ENCODE results near the gene SH3BGRL3.
"Not testable (repeated sequence)": the region's sequence is repeated elsewhere in the genome, so short reads cannot be mapped to it uniquely, and the experiment has no call there.

SH3BGRL3 gene

DNA sequence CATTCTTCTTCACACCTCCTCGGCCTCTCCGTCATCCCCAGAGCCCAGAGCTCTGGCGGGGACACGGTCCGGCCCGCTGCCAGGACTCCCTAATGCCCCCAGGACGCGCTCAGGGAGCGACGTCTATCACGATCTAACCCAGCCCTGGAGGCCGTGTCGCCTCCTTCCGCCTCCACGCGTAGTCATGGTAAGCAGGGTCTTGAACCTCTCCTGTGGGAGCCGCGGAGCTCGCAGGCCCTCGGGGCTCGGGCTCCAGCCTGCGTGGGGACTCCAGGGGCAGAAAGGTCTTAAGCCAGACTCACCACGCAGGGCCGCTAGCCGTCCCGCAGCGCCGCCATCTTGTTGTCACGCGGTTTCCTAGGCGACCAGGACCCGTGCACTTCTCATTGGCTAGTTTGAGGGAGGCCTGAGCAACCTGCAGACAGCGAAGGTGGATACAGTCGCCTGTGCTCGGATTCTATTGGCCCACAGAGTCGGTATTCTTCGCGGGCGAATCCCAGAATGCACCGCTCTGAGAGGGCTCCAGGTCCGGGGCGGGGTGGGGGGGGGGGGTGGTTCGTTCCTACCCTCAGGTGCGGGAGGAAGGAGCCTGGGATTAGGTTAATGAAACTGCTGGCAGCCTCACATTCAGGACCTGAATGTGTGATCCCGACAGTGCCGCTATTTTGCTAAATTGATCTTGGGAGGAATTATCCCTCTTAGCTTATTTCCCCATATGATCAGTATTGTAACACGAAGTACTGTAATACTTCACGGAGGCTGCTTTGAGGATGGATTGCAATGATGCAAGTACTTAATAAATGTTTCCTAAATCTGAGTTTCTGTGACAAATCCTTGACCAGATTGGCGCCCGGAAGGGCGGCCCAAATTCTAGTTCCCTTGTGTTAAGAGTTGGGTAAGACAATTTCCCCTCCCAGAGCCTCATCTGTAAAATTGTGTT is 26.7 kb downstream of the SH3BGRL3 start, which contains the start of gene UBXN11:
UBXN11 (minus strand) TSS at position 347 of the 940 bp plus-strand sequence. CDS start 3,753 bp downstream, outside the sequence.
- Histone ChIP-seq H3K9me3 (ENCODE audit: insufficient read depth, low read depth, low read length) (no peaks in the 10 kb centered on the region), H3K27ac (ENCODE audit: low read depth, low read length) (peak within 1 kb of the TSS; percentile 62), H3K4me1 (ENCODE audit: insufficient read depth, low read length) (peaks cover 10% of the 10 kb centered on the region), H3K4me3 (ENCODE audit: low read length) (peak within 1 kb of the TSS; percentile 94), H3K27me3 (ENCODE audit: insufficient read depth, low read length) (no peaks in the 10 kb centered on the region), H3K9ac (ENCODE audit: low read depth, low read length) (peak within 1 kb of the TSS; percentile 83), H3K36me3 (ENCODE audit: insufficient read depth, low read length) (no peaks in the 10 kb centered on the region)
- WGBS: 3% methylated on average over 47 of the region's 51 CpGs

DNA sequence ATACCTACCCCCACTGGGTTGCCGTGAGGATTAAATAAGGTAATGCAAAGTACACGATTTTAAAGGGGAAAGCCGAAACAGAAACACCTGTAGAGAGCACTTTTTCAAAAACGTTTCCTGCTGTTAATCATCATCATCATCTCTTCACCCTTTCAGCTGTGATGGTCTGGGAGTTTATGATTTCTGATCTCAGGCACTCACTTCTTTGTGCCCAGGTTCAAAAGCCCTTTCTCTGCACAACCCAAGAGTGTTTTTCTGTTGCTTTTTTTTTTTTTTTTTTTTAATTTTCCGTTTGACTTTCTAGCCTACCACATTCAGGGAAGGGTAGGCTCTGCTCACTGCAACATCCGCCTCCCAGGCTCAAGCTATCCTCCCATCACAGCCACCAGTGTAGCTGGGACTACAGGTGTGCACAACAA is 27.5 kb downstream of the SH3BGRL3 start:
- H3K4me3 ChIP-seq (ENCODE audit: low read length): peak overlapping the region; percentile 63
- H3K4me1 ChIP-seq (ENCODE audit: insufficient read depth, low read length): peaks cover 10% of the 10 kb centered on the region
- no peak overlapping the region for H3K27ac ChIP-seq (ENCODE audit: low read depth, low read length)
- no peaks in the 10 kb centered on the region for H3K9me3 ChIP-seq (ENCODE audit: insufficient read depth, low read depth, low read length)
- peak overlapping the region; percentile 83; the same call in 1 of the 2 replicates for H3K9ac ChIP-seq (ENCODE audit: low read depth, low read length)
- whole genome bisulfite sequencing: 65% methylated on average over 3 of the region's 6 CpGs
- no peaks in the 10 kb centered on the region for H3K27me3 ChIP-seq (ENCODE audit: insufficient read depth, low read length)
- H3K36me3 ChIP-seq (ENCODE audit: insufficient read depth, low read length): no peaks in the 10 kb centered on the region

DNA sequence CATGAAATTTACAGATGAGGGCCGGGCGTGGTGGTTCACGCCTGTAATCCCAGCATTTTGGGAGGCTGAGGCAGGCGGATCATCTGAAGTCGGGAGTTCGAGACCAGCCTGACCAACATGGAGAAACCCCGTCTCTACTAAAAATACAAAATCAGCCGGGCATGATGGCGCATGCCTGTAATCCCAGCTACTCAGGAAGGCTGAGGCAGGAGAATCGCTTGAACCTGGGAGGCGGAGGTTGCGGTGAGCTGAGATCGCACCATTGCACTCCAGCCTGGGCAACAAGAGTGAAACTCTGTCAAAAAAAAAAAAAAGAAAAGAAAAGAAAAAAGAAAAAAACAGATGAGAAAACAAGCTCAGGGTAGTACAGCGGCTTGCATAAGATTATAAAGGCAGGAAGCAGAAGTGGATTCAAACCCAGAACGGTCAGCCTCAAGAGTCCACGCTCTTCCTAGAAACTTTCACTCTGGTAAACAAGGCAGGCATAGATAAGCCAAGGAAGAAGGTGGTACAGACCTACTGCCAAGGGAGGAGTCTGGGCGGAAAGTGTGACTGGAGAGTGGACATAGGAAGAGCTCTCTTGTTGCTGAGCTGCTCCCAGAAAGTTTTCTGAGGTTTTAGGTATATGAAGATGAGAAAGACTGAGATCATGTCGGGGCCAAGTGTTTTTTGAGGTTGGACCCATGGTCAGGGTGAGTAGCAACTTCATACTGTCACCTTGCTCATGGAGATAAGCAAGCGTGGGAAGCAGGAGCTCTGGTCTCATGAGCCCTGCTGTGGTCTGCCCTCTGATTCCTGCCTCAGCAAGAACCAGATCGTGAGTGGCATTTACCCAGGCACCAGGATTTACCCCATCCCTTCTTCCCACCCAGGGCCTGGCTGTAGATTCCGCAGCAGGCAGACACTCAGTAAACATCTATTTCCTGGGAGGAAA is 28.3 kb downstream of the SH3BGRL3 start:
- H3K9ac ChIP-seq (ENCODE audit: low read depth, low read length); H3K36me3 ChIP-seq (ENCODE audit: insufficient read depth, low read length); H3K27me3 ChIP-seq (ENCODE audit: insufficient read depth, low read length); H3K4me3 ChIP-seq (ENCODE audit: low read length); H3K9me3 ChIP-seq (ENCODE audit: insufficient read depth, low read depth, low read length); H3K27ac ChIP-seq (ENCODE audit: low read depth, low read length): not testable (repeated sequence)
- H3K4me1 ChIP-seq (ENCODE audit: insufficient read depth, low read length): peaks cover 10% of the 10 kb centered on the region
- WGBS: 90% methylated on average over 21 of the region's 21 CpGs

DNA sequence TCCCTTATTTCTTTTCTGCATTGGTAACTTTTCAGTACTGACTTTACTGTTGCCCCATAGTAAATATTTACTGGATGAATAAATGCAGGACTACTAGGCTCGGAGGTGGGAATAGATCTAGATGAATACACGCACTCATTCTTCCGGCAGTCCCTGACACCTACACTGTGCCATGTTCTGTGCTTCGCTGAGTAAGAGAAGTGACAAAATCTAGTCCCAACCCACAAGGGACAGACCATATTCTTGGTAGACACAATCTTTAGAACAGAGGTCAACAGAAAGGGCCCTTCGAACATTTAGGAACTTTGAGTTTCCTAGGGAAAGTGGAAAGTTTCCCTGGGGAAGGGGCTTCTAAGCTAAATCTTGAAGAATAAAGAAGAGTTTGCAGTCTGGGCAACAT is 34.6 kb downstream of the SH3BGRL3 start:
- Histone ChIP-seq H3K4me3 (ENCODE audit: low read length) (no peak overlapping the region), H3K27me3 (ENCODE audit: insufficient read depth, low read length) (no peaks in the 10 kb centered on the region), H3K36me3 (ENCODE audit: insufficient read depth, low read length) (no peaks in the 10 kb centered on the region), H3K9me3 (ENCODE audit: insufficient read depth, low read depth, low read length) (no peaks in the 10 kb centered on the region), H3K9ac (ENCODE audit: low read depth, low read length) (no peak overlapping the region), H3K4me1 (ENCODE audit: insufficient read depth, low read length) (peaks cover 11% of the 10 kb centered on the region), H3K27ac (ENCODE audit: low read depth, low read length) (no peak overlapping the region)
- WGBS: 97% methylated on average over 5 of the region's 5 CpGs

DNA sequence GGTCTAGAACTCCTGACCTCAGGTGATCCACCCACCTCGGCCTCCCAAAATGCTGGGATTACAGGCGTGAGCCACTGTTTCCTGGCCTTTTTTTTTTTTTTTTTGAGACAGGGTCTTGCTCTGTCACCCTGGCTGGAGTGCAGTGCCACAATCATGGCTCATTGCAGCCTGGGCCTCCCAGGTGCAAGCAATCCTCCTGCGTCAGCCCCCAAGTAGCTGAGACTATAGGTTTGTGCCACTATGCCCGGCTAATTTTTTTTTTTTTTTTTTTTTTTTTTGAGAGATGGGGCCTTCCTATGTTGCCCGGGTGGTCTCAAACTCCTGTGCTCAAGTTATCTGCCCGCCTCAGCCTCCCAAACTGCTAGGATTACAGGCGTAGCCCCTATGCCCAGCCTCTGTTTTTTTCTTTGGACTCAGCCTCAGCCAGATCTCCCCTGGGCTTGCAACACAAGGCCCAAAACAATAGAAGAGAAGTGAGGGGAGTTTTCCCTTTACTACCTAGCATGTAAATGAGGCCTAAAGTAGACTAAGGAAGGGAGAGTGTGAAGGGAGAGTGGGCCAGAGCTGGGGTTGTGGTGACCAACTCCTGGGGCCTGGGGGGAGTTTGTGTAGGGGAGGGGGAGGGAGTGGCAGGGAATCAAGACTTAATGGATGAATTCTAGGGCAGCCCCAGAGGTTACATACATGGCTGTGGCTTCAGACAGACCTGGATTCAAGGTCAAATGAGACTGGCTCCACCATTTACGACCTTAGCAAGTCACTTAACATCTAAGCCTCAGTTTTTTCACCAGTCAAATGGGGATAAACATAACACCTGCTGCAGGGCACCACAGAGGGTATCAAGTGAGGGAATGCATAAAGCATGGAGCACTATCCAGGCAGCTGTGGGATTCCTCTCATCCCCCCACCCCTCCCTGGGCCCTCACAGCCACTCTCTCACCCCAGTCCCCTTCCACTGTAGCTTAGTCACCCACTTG is 36.3 kb downstream of the SH3BGRL3 start:
- Histone ChIP-seq H3K4me3 (ENCODE audit: low read length) (no peak overlapping the region), H3K27me3 (ENCODE audit: insufficient read depth, low read length) (no peaks in the 10 kb centered on the region), H3K4me1 (ENCODE audit: insufficient read depth, low read length) (peaks cover 11% of the 10 kb centered on the region), H3K27ac (ENCODE audit: low read depth, low read length) (no peak overlapping the region), H3K9ac (ENCODE audit: low read depth, low read length) (peak overlapping the region; percentile 44; the same call in 1 of the 2 replicates), H3K9me3 (ENCODE audit: insufficient read depth, low read depth, low read length) (no peaks in the 10 kb centered on the region), H3K36me3 (ENCODE audit: insufficient read depth, low read length) (no peaks in the 10 kb centered on the region)
- 75% methylated on average over 8 of the region's 8 CpGs for WGBS

DNA sequence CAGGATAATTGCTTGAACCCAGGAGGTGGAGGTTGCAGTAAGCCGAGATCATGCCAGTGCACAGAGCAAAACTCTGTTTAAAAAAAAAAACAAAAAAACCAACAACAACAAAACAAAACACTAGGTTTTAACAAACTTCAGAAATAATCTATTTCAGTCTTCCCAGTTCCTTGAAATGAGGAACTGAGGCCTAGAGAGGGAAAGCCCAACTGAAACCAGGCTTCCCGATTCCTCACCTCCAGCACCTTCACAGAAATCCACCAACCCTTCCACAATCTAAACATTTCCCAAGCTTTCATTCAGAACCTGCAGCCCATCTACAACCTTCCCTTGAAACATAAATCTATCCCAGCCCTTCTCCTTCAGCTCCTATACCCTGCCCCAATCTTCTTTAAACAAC is 37.3 kb downstream of the SH3BGRL3 start:
- H3K27me3 ChIP-seq (ENCODE audit: insufficient read depth, low read length): no peaks in the 10 kb centered on the region
- peaks cover 11% of the 10 kb centered on the region for H3K4me1 ChIP-seq (ENCODE audit: insufficient read depth, low read length)
- peaks cover 1% of the 10 kb centered on the region; the same call in 1 of the 2 replicates for H3K36me3 ChIP-seq (ENCODE audit: insufficient read depth, low read length)
- H3K9me3 ChIP-seq (ENCODE audit: insufficient read depth, low read depth, low read length): no peaks in the 10 kb centered on the region
- 94% methylated on average over 2 of the region's 2 CpGs for WGBS
- H3K27ac ChIP-seq (ENCODE audit: low read depth, low read length): no peak overlapping the region
- H3K4me3 ChIP-seq (ENCODE audit: low read length): no peak overlapping the region
- no peak overlapping the region for H3K9ac ChIP-seq (ENCODE audit: low read depth, low read length)

DNA sequence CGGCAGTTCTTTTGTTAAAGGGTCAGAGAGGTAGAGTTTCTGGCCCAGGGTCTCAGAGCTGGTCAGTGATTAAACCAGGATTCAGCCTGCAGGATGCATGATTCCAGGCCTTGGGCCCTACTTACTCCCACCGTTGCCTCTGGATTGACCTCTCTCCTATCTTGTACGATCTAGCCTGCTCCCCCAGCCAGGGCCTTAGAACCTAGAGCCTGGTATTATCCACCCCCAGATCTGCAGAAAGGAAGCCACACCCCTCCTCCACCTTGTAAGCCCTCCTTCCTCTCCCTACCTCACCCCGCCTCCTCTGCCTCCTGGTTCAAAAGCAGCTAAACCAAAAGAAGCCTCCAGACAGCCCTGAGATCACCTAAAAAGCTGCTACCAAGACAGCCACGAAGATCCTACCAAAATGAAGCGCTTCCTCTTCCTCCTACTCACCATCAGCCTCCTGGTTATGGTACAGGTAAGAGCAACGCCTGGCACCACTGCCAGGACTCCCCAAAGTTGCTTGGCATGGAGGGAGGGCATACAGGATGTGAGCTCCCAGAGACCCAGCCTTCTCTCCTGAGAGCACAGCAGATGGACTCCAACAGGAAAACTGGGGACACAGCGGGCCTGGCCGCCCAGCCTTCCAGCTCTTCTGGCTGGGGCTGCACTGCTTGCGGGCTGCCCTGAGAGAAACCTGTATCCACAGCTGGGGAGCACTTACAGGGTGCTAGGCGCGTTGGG is 37.9 kb downstream of the SH3BGRL3 start, which contains the start of gene CD52:
CD52 (plus strand) TSS at position 347 of the 726 bp plus-strand sequence; CDS start at position 407, 60 bp downstream.
- peaks cover 11% of the 10 kb centered on the region for H3K4me1 ChIP-seq (ENCODE audit: insufficient read depth, low read length)
- H3K9me3 ChIP-seq (ENCODE audit: insufficient read depth, low read depth, low read length): no peaks in the 10 kb centered on the region
- H3K27ac ChIP-seq (ENCODE audit: low read depth, low read length): no peak within 1 kb of the TSS; the same call in 1 of the 2 replicates
- peaks cover 6% of the 10 kb centered on the region for H3K36me3 ChIP-seq (ENCODE audit: insufficient read depth, low read length)
- H3K9ac ChIP-seq (ENCODE audit: low read depth, low read length): no peak within 1 kb of the TSS
- no peak within 1 kb of the TSS for H3K4me3 ChIP-seq (ENCODE audit: low read length)
- 73% methylated on average over 12 of the region's 12 CpGs for WGBS
- no peaks in the 10 kb centered on the region for H3K27me3 ChIP-seq (ENCODE audit: insufficient read depth, low read length)

DNA sequence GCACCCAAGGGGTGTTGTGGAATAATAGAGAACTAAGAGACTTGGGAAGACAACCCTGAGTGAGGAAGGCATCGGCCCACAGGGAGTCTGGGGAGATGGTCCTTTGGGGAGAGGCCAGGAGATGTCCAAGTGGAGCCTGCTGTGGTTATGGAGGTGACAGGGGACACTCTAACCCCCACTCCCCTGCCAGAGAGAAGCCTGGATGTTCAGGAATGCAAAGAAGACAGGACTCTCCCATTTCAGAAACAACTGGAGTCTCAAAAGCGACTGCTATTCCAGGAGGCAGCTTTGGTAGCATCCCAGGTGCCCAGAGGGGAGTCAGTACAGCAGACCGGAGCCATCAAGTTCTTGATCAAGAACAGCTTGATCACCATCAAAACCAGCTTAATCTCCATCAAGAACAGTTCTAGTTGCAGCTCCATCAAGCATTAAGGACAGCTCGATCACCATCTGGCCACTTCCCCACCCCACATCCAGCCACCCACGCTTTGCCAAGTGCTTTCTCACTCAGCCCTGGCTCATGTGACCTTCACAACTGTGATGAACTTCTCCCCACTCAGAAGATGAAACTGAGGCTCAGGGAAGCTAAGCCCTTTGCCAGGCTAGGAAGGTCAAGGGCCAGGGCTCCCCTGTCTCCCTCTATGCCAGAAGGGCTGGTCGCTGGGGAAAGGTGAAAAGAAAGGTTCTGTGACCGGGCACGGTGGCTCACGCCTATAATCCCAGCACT is 38.6 kb downstream of the SH3BGRL3 start:
- WGBS: 94% methylated on average over 9 of the region's 9 CpGs
- peaks cover 11% of the 10 kb centered on the region for H3K4me1 ChIP-seq (ENCODE audit: insufficient read depth, low read length)

DNA sequence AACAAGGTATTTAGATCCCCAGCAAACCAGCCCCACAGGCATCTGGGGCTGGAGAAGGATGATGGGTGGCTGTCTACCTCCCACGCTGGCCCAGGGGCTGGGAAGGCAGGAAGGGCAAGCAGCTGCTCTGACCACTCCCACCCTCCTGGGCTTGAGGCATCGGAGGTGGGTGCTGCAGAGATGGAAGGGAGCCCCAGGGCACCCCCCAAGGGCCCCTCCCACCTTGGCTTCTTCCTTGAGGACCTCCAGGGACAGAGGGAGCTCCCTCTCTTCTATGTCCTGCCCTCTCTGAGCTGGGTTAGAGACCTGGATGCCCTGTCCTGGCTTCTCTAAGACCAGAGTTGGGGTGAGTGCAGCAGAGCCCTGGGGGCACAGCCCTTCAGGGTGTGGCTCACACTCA is 41.0 kb downstream of the SH3BGRL3 start:
- H3K4me3 ChIP-seq (ENCODE audit: low read length): no peak overlapping the region

More for the DNA sequence above, 38.6 kb downstream of the SH3BGRL3 start:
- no peak overlapping the region for H3K27ac ChIP-seq (ENCODE audit: low read depth, low read length)
- no peak overlapping the region for H3K9ac ChIP-seq (ENCODE audit: low read depth, low read length)
- no peak overlapping the region for H3K4me3 ChIP-seq (ENCODE audit: low read length)
- no peaks in the 10 kb centered on the region for H3K9me3 ChIP-seq (ENCODE audit: insufficient read depth, low read depth, low read length)
- peaks cover 14% of the 10 kb centered on the region for H3K36me3 ChIP-seq (ENCODE audit: insufficient read depth, low read length)
- H3K27me3 ChIP-seq (ENCODE audit: insufficient read depth, low read length): no peaks in the 10 kb centered on the region

More for the DNA sequence above, 41.0 kb downstream of the SH3BGRL3 start:
- Histone ChIP-seq H3K9me3 (ENCODE audit: insufficient read depth, low read depth, low read length) (no peaks in the 10 kb centered on the region), H3K27me3 (ENCODE audit: insufficient read depth, low read length) (no peaks in the 10 kb centered on the region), H3K4me1 (ENCODE audit: insufficient read depth, low read length) (peaks cover 11% of the 10 kb centered on the region), H3K9ac (ENCODE audit: low read depth, low read length) (no peak overlapping the region), H3K36me3 (ENCODE audit: insufficient read depth, low read length) (peaks cover 36% of the 10 kb centered on the region), H3K27ac (ENCODE audit: low read depth, low read length) (no peak overlapping the region)
- WGBS: 83% methylated on average over 2 of the region's 2 CpGs
